Astrocyte of the spinal cord (primary cell): Measurements from ENCODE around the gene MAOB.

ENCODE experiments used
- DNase-seq: peaks from one replicate; pipeline ENCODE4 v3.0.0; 2011; ENCODE audit warnings: low read depth, low spot score
- H3K4me3 ChIP-seq: 2 replicates; pipeline ENCODE4 v1.5.1; 2011; ENCODE audit warnings: low read depth, mild to moderate bottlenecking, low read length, moderate library complexity
- in situ Hi-C: cut with HindIII; loops from 2 replicates; pipeline ENCODE4 v1.10.0; 2017; ENCODE audit warnings: low sequenced_read_pairs
- TF ChIP-seq, protein P1 (sequence below): IDR thresholded peaks from 2 replicates; pipeline ENCODE4 v1.5.1; 2012; ENCODE audit warnings: low read depth, mild to moderate bottlenecking, low read length, inconsistent platforms

MAOB gene

DNA sequence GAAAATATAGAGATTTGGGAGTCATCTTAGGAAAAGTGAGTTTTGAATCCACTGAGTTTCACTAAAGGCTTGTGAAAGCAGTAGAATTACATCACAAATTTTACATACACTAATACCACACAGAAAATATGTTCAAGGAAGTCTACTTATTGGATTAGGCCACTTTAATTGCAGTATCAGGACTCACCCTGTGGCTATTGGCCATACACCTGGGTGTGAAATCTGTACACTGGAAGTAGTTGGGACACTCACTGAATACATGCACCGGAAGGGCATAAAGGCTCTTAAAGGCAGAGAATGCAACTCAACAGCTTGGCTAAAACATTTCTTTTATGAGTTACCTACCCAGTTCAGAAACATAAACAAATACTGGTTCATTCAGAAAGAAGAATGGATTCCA lies 19.8 kb downstream of the MAOB start:
- no peak for DNase-seq
- no peak overlapping the region for H3K4me3 ChIP-seq
- in situ Hi-C loops = no loop called here
- TF ChIP-seq, protein P1, sequence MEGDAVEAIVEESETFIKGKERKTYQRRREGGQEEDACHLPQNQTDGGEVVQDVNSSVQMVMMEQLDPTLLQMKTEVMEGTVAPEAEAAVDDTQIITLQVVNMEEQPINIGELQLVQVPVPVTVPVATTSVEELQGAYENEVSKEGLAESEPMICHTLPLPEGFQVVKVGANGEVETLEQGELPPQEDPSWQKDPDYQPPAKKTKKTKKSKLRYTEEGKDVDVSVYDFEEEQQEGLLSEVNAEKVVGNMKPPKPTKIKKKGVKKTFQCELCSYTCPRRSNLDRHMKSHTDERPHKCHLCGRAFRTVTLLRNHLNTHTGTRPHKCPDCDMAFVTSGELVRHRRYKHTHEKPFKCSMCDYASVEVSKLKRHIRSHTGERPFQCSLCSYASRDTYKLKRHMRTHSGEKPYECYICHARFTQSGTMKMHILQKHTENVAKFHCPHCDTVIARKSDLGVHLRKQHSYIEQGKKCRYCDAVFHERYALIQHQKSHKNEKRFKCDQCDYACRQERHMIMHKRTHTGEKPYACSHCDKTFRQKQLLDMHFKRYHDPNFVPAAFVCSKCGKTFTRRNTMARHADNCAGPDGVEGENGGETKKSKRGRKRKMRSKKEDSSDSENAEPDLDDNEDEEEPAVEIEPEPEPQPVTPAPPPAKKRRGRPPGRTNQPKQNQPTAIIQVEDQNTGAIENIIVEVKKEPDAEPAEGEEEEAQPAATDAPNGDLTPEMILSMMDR = no peak

- DNase-seq = no peak
- no peak overlapping the region for H3K4me3 ChIP-seq
- in situ Hi-C loops = no loop called here
- TF ChIP-seq, protein P1 = no peak
Measured at GRCh38 chrX:43861750-43862149, 20.5 kb downstream of the MAOB start.

DNA sequence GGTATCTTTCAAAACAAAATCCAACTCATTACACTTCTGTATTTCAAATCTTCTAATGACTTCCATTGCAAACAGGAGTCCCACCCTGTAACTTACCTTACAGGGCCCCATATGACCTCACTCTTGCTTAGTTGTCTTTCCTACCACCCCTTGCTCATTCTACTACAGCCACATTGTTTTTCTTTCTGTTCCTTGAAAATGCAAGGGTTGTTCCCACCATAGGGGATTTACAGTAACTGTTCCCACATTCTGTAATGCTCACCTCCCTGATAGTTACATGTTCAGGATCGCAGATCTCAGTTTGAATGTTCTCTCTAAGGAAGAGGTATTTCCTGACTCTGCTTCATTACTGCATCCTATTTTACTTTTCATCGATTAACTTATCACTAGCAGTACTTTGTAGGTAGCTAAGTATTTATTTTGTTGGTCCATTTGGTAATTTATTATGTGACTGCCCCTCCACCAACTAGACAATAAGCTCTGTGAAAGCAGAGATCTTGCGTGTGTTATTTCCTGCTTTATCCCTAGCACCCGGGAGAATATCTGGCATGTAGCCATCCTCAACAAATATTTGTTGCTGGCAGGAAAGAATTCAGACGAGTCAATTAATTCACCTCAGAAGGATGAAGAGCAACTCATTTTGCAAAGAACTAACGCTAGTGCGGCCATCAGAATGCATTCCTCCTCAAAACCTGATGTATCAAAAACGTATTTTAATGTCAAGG lies 21.4 kb downstream of the MAOB start:
- in situ Hi-C loops = no loop called here
- H3K4me3 ChIP-seq = no peak overlapping the region
- peak; percentile 56 for DNase-seq
- TF ChIP-seq, protein P1 = no peak

- in situ Hi-C loops = no loop called here
- TF ChIP-seq, protein P1 = no peak
- H3K4me3 ChIP-seq = no peak overlapping the region
- DNase-seq = no peak
Measured at GRCh38 chrX:43853225-43853828, 28.9 kb downstream of the MAOB start.

DNA sequence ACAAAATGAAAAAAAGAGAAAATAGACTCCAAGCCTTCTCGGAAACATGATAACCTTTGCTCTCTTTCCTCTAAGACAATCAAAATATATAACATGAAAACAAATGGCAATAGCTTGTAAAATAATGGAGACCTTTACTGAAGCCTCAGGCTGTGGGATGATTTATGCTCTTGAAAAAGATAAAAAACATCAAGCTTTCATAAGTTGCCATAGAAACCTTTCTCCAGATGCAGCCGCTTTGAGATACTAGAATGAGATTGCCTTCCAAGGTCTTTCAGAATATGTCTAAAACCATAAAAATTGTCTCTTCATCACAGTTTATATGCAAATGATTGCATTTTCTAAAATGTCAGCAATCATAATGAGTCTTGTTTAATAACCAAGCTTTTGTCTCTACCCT lies 31.6 kb downstream of the MAOB start:
- DNase-seq = no peak
- no peak overlapping the region for H3K4me3 ChIP-seq
- in situ Hi-C loops = no loop called here
- TF ChIP-seq, protein P1 = no peak

- no peak for DNase-seq
- in situ Hi-C loops = no loop called here
- H3K4me3 ChIP-seq = no peak overlapping the region
- TF ChIP-seq, protein P1 = no peak
Measured at GRCh38 chrX:43849173-43849572, 33.1 kb downstream of the MAOB start.
